Activated CD8-positive, alpha-beta memory T cell treated with anti-CD3 and anti-CD28 coated beads for 4 hours (primary cell): ENCODE data around the gene ZNF780B.

ENCODE experiments used
- DNase-seq, 2 donors: peaks; one replicate each; pipeline ENCODE4 v3.0.0-alpha.2; 2020; ENCODE audit warnings: low read depth in 2 of 2

ZNF780B gene

DNA sequence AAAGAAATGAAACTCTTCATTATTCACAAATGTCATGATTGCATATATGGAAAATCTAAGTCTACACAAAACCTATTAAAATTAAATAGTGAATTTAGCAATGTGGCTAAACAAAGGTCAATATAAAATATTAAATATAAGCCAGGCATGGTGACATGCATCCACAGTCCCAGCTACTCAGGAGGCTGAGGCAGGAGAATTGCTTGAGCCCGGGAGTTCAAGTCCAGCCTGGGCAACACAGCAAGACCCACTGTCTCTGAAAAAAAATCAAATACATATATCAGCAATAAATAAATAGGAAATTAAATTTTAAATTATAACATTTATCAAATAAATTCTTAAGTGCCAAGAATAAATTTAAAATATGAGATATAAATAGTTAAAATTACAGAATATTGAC is 73.1 kb downstream of the ZNF780B start:
- DNase-seq = no peak
